ENCODE results near the gene SHF. TPM values are rescaled to one million over a fixed set of nuclear protein-coding genes. Genes with fewer than 3 reads are reported as not detected.

Gene SHF
- polyA plus RNA-seq, 3 donors: 0.58 to 0.70 (median 0.67) TPM

GRCh38 chr15:45201869-45202268 lies 14.1 kb upstream of the SHF start:
- Histone ChIP-seq H4K20me1 (ENCODE audit: insufficient read depth, low read length) (no peaks in the 10 kb centered on the region), H2AFZ (ENCODE audit: insufficient read depth, low read depth, low read length, poor library complexity, severe bottlenecking) (no peak overlapping the region), H3K4me2 (replicated peaks; ENCODE audit: extremely low read depth, low read length, poor library complexity, severe bottlenecking) (no peak overlapping the region), H3K9ac (ENCODE audit: insufficient read depth, low read length, poor library complexity, severe bottlenecking) (no peak overlapping the region), H3K9me3 (replicated peaks in 1 of 2; ENCODE audit: control insufficient read depth in 1 of 2, insufficient read depth in 1 of 2, low read length in 2 of 2) (no peaks in the 10 kb centered on the region), H3K27me3 (ENCODE audit: control insufficient read depth in 2 of 2, insufficient read depth in 2 of 2, low read length in 2 of 2) (no peaks in the 10 kb centered on the region), H3K79me2 (ENCODE audit: insufficient read depth, low read length) (no peaks in the 10 kb centered on the region), H3K27ac (ENCODE audit: low read depth in 1 of 2, low read length in 2 of 2) (no peak overlapping the region), H3K4me1 (ENCODE audit: control insufficient read depth in 1 of 2, insufficient read depth in 2 of 2, low read length in 2 of 2) (peaks cover 34 to 40% of the 10 kb centered on the region in 2 donors), H3K4me3 (replicated peaks in 1 of 3; ENCODE audit: low read depth in 2 of 3, low read length in 3 of 3) (no peak overlapping the region), H3K36me3 (replicated peaks in 1 of 2; ENCODE audit: control insufficient read depth in 1 of 2, insufficient read depth in 2 of 2, low read length in 2 of 2) (no peaks in the 10 kb centered on the region)
- Mint-ChIP-seq H3K27ac (no peak overlapping the region), H3K36me3 (no peaks in the 10 kb centered on the region), H3K4me3 (no peak overlapping the region), H3K9me3 (peaks cover 0 to 2% (median 0%) of the 10 kb centered on the region in 7 donors), H3K4me1 (peaks cover 32% of the 10 kb centered on the region), H3K27me3 (ENCODE audit: low read depth in 3 of 3) (peaks cover 2 to 4% (median 3%) of the 10 kb centered on the region in 3 donors)
- TF ChIP-seq, protein P1, sequence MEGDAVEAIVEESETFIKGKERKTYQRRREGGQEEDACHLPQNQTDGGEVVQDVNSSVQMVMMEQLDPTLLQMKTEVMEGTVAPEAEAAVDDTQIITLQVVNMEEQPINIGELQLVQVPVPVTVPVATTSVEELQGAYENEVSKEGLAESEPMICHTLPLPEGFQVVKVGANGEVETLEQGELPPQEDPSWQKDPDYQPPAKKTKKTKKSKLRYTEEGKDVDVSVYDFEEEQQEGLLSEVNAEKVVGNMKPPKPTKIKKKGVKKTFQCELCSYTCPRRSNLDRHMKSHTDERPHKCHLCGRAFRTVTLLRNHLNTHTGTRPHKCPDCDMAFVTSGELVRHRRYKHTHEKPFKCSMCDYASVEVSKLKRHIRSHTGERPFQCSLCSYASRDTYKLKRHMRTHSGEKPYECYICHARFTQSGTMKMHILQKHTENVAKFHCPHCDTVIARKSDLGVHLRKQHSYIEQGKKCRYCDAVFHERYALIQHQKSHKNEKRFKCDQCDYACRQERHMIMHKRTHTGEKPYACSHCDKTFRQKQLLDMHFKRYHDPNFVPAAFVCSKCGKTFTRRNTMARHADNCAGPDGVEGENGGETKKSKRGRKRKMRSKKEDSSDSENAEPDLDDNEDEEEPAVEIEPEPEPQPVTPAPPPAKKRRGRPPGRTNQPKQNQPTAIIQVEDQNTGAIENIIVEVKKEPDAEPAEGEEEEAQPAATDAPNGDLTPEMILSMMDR (IDR thresholded peaks at IDR 0.05): no peak
- intact Hi-C loops (cut with micrococcal nuclease): loop anchor here (2.0 to 10.0 kb wide), 6 partner anchors 35 to 657 kb away; partner anchors contain the start of gene SQOR (in 1 of the 2)
- no peak for DNase-seq
- WGBS (ENCODE audit: insufficient coverage): 100% methylated on average over 3 of the region's 7 CpGs

DNA sequence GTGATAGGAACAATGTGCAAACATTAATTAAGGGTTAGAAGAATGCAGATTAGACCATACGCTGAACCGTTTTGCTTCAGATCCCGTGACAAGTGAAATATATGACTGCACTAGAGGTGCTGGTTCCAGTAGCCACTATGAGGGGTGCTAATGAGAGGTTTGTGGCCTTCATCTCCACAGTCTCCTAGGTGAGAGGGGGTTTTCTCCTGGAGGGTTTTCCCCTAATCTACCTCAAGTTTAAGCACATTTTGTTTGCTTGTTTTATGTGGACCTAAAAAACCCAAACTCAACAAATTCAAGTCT lies 13.7 kb upstream of the SHF start:
- H3K4me2 ChIP-seq (replicated peaks; ENCODE audit: extremely low read depth, low read length, poor library complexity, severe bottlenecking): peak overlapping the region; percentile 88
- intact Hi-C loops (cut with micrococcal nuclease): loop anchor here (2.0 to 10.0 kb wide), 6 partner anchors 34 to 657 kb away; partner anchors contain the start of gene SQOR (in 1 of the 2)
- TF ChIP-seq, protein P1 (IDR thresholded peaks at IDR 0.05): no peak
- Mint-ChIP-seq H3K27ac (no peak overlapping the region), H3K4me3 (no peak overlapping the region), H3K27me3 (ENCODE audit: low read depth in 3 of 3) (peaks cover 0 to 4% (median 2%) of the 10 kb centered on the region in 3 donors), H3K36me3 (no peaks in the 10 kb centered on the region), H3K9me3 (peaks cover 0 to 2% (median 0%) of the 10 kb centered on the region in 7 donors), H3K4me1 (peaks cover 32% of the 10 kb centered on the region)
- no CpG with 5 or more reads among the region's 3 CpGs for WGBS (ENCODE audit: insufficient coverage)
- H3K27ac ChIP-seq (ENCODE audit: low read depth in 1 of 2, low read length in 2 of 2): peak overlapping the region in 1 of 2 donors; percentile 99
- H3K79me2 ChIP-seq (ENCODE audit: insufficient read depth, low read length): no peaks in the 10 kb centered on the region
- peak overlapping the region; percentile 84 for H2AFZ ChIP-seq (ENCODE audit: insufficient read depth, low read depth, low read length, poor library complexity, severe bottlenecking)
- H3K36me3 ChIP-seq (replicated peaks in 1 of 2; ENCODE audit: control insufficient read depth in 1 of 2, insufficient read depth in 2 of 2, low read length in 2 of 2): no peaks in the 10 kb centered on the region
- no peak overlapping the region for H3K9ac ChIP-seq (ENCODE audit: insufficient read depth, low read length, poor library complexity, severe bottlenecking)
- H4K20me1 ChIP-seq (ENCODE audit: insufficient read depth, low read length): no peaks in the 10 kb centered on the region
- no peak for DNase-seq
- no peaks in the 10 kb centered on the region for H3K9me3 ChIP-seq (replicated peaks in 1 of 2; ENCODE audit: control insufficient read depth in 1 of 2, insufficient read depth in 1 of 2, low read length in 2 of 2)
- peak overlapping the region in 1 of 3 experiments; percentile 91 for H3K4me3 ChIP-seq (replicated peaks in 1 of 3; ENCODE audit: low read depth in 2 of 3, low read length in 3 of 3)
- H3K4me1 ChIP-seq (ENCODE audit: control insufficient read depth in 1 of 2, insufficient read depth in 2 of 2, low read length in 2 of 2): peaks cover 34 to 40% of the 10 kb centered on the region in 2 donors
- H3K27me3 ChIP-seq (ENCODE audit: control insufficient read depth in 2 of 2, insufficient read depth in 2 of 2, low read length in 2 of 2): no peaks in the 10 kb centered on the region
